WERI-Rb-1 (cell line): ENCODE results near the gene S100A3.
A peak's percentile ranks its signal among the peaks of the same experiment; 100 is the strongest.

ENCODE experiments used
- DNase-seq: peaks from one replicate; pipeline ENCODE4 v3.0.0-alpha.2; 2020
- H3K27ac ChIP-seq: fragments of 250-450 bp; sonication (Bioruptor Pico); 2 replicates; pipeline ENCODE4 v1.5.1; 2020; ENCODE audit warnings: mild to moderate bottlenecking, moderate library complexity
- H3K27me3 ChIP-seq: fragments of 250-450 bp; sonication (Bioruptor Pico); 2 replicates; pipeline ENCODE4 v1.5.1; 2021; ENCODE audit warnings: mild to moderate bottlenecking, low read depth, moderate library complexity; ENCODE audit not compliant: insufficient read depth, severe bottlenecking
- H3K36me3 ChIP-seq: fragments of 250-450 bp; sonication (Bioruptor Pico); 2 replicates; pipeline ENCODE4 v1.5.1; 2020; ENCODE audit warnings: mild to moderate bottlenecking, moderate library complexity
- H3K4me3 ChIP-seq: 2 replicates; pipeline ENCODE4 v1.5.1; 2011; ENCODE audit warnings: low read depth, mild to moderate bottlenecking, control low read depth, low read length
- H3K9me3 ChIP-seq: fragments of 250-450 bp; sonication (Bioruptor Pico); 2 replicates; pipeline ENCODE4 v1.5.1; 2021; ENCODE audit warnings: mild to moderate bottlenecking, moderate library complexity; ENCODE audit not compliant: severe bottlenecking
- TF ChIP-seq, protein P1 (sequence below): IDR thresholded peaks from 2 replicates; pipeline ENCODE4 v1.5.1; 2011; ENCODE audit warnings: low read depth, mild to moderate bottlenecking, control low read depth, inconsistent platforms, low read length

Gene S100A3

DNA sequence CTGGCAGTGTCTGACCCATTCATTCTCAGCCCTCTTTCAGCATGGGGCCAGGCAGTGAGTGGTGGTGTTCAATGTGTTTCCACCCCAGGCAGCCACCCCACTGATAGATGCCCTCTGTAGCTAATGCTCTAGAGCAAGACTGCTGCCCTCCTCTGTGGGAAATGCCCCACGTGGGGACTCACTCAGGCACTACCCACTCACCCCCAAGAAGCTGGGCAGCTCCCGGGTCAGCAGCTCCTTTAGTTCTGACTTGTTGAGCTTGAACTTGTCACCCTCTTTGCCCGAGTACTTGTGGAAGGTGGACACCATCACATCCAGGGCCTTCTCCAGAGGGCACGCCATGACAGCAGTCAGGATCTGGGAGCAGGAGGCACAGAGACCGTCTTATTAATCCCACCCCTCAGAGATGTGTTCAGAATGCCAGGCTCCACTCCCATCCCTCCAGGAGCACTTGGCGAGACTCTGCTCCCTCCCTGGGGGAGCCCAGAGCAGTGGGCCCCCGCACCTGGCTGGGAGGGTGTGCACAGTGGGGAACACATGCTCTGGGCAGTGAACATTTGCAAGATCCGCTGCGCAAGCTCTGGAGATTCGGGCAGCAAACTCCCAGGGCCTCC, 4.5 kb downstream of the S100A3 start:
- Histone ChIP-seq H3K27me3 (no peaks in the 10 kb centered on the region), H3K4me3 (no peak overlapping the region), H3K36me3 (no peaks in the 10 kb centered on the region), H3K27ac (peak overlapping the region; percentile 4), H3K9me3 (no peaks in the 10 kb centered on the region)
- DNase-seq = no peak
- TF ChIP-seq, protein P1, sequence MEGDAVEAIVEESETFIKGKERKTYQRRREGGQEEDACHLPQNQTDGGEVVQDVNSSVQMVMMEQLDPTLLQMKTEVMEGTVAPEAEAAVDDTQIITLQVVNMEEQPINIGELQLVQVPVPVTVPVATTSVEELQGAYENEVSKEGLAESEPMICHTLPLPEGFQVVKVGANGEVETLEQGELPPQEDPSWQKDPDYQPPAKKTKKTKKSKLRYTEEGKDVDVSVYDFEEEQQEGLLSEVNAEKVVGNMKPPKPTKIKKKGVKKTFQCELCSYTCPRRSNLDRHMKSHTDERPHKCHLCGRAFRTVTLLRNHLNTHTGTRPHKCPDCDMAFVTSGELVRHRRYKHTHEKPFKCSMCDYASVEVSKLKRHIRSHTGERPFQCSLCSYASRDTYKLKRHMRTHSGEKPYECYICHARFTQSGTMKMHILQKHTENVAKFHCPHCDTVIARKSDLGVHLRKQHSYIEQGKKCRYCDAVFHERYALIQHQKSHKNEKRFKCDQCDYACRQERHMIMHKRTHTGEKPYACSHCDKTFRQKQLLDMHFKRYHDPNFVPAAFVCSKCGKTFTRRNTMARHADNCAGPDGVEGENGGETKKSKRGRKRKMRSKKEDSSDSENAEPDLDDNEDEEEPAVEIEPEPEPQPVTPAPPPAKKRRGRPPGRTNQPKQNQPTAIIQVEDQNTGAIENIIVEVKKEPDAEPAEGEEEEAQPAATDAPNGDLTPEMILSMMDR = no peak

DNA sequence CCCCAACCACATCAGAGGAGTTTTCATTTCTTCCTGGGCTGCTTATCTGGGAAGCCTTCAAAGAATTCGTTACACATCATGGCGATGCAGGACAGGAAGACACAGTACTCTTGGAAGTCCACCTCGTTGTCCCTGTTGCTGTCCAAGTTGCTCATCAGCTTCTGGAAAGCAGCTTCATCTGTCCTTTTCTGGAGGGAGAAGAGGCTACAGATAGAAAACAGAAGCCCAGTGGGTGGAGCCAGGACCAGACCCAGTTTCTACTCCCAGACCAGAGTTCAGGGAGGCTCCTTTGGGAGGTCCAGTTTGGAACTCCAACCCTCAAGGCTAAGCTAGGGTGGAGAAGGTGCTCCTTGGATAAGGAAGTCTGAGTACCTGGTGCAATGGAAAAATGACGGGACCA, 5.3 kb downstream of the S100A3 start:
- Histone ChIP-seq H3K36me3 (no peaks in the 10 kb centered on the region), H3K27ac (no peak overlapping the region), H3K27me3 (no peaks in the 10 kb centered on the region), H3K9me3 (no peaks in the 10 kb centered on the region), H3K4me3 (no peak overlapping the region)
- no peak for DNase-seq
- TF ChIP-seq, protein P1 = no peak

DNA sequence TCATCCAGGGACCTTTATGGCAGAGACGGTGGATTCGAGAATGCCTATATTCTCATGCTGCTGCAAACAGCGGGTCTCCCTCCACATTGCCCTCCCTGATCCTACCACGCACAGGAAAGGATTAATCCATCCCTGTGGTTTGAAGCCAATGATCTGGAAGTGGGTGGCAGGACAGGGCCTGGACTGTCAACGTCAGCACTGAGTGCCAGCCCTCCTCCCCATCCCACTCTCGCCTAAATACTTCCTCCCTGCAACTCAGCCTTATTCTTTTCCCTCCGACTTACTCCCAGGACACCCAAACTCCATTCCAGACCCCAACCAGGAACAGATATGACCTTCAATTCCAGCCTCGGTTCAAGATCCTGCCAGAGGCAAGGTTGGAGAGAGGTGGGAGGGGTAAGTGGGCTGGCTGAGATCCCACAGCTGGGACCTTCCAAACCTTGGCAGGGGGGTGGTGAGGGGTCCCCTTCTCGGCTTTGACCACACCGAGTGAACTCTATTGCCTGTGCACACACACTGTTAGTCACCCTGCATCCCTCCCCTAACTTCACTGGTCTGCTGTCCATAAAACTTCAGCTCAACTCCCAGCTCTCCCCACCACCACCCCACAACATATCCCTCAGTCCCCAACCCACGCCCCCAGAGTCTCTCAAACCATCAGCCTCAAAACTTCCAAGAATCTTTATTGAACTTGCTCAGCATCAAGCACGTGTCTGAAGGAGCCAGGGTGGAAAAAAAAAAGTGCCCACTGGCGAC, 5.9 kb downstream of the S100A3 start:
- Histone ChIP-seq H3K27me3 (no peaks in the 10 kb centered on the region), H3K27ac (no peak overlapping the region), H3K9me3 (no peaks in the 10 kb centered on the region), H3K4me3 (no peak overlapping the region), H3K36me3 (no peaks in the 10 kb centered on the region)
- no peak for DNase-seq
- TF ChIP-seq, protein P1 = no peak

DNA sequence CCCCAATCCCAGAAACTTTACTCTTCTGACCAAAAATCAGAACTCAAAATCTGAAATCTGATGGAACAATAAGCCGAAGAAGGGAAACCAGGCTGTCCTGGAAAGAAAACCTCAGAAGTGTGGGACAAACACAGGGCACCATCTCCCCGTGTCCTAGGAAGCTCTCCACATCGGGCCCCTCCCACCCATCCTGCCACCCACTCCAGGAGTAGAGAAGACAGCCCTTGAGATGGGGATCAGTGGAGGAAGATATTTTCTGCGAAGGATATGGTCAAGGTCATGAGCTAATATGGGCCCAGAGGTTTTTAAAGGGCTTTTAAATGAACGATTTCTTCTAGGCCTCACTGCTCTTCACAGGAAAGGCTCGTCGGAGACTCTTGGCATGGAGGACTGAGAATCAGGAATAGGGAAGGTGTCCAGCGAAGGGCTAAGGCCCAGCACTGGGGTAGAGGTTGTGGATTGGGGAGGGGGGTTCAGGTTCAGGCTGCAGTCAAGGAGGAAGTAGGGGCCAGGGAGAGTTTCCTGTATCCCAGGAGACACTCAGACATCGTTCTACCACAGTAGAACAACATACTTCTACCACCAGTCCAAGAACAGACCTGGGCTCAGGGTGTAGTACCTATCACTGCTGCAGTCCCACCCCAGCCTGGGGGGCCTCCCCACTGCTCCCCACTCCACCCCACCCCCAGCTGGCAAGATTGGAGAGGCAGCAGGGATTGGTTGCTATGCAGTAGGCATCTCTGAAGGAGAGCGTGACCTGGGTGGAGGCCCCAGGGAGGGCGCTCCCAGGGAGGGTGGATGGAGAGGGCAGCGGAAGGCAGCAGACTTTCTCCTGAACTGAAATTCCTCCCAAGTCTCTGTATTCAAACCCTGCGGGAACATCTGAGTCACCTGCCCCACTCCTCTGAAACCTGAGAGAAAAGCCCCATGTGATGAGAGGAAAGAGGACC, 7.1 kb downstream of the S100A3 start:
- H3K27ac ChIP-seq = no peak overlapping the region
- no peaks in the 10 kb centered on the region for H3K27me3 ChIP-seq
- no peak overlapping the region for H3K4me3 ChIP-seq
- no peaks in the 10 kb centered on the region for H3K36me3 ChIP-seq
- no peaks in the 10 kb centered on the region for H3K9me3 ChIP-seq
- no peak for DNase-seq
- TF ChIP-seq, protein P1 = no peak

DNA sequence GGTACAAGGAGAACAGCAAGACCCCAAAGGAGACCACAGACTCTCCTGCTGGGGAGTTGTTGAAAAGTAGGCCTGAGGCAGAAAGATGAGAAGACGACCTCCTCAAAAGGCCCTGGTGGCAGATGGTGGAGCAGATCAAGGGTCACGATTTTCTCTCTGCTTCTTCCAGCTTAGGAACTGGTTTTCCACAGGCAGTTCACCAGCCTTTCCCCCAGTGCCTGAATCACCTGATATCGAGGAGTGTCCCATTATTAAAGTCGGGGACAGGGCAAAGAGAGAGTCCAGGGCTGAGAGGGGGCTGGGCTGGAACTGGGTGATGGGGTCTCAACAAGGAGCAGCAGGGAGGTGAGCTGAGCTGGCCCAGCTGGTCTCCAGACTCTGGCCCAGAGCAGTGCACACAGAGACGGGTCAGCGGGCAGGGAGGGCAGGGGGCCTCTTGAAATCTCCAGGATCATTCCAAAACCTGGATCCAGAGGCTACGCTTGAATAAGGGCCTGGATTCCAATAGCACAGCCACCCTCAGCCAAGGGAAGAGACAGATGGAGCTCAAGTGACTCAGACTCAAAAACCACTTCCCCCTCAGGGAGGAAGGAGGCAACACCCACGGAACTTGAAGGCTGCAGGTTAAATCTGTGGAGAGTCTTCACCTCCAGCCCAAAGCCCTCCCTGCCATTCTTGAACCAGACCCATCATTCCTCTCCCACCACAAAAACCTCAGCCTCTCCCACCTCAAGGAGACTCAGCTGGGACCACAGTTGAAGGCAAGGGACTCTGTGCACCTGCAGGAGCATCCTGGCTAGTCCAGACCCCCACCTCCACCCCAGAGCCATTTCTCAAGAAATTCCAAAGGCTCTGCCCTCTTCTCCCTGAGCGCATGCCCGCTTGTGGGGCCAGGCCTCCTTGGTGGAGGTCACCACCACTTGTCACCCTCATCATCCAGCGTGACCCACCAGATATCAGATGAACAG, 8.4 kb downstream of the S100A3 start, which contains the start of gene S100A5:
TSS of gene S100A5 (minus strand) at position 541 of the 968 bp plus-strand sequence. CDS start 743 bp downstream, outside the sequence.
- no peaks in the 10 kb centered on the region for H3K27me3 ChIP-seq
- TF ChIP-seq, protein P1 = no peak
- DNase-seq = peak; percentile 67
- no peaks in the 10 kb centered on the region for H3K9me3 ChIP-seq
- peak within 1 kb of the TSS; percentile 55 for H3K27ac ChIP-seq
- H3K4me3 ChIP-seq = no peak within 1 kb of the TSS
- no peaks in the 10 kb centered on the region for H3K36me3 ChIP-seq
